HepG2 (cell line): ENCODE results near the gene EBF3. TPM values are rescaled to one million over a fixed set of nuclear protein-coding genes. Genes with fewer than 3 reads are reported as not detected.

Source experiments
- ATAC-seq: fragments of 200-7000 bp; cut with Tn5 transposase; 3 replicates; pipeline ENCODE4 v1.9.1; 2020; ENCODE audit warnings: mild to moderate bottlenecking, moderate library complexity
- BruUV-seq: library from RNA; stranded (reverse); fragments of 400-500 nt; replicated peaks from 2 replicates; lab custom pipeline; 2021; lab: Mats Ljungman, UMichigan
- CTCF ChIA-PET: fragments of 300-600 bp; formaldehyde crosslinking; extraction: SDS; loops from one replicate; lab custom pipeline; 2021; ENCODE audit warnings: low total read pairs, inconsistent platforms, low intra/inter-chr PET ratio; lab: Yijun Ruan, JAX
- POLR2A ChIA-PET: fragments of 350-600 bp; sonication (Branson Sonifier 250); formaldehyde crosslinking; loops from one replicate; lab custom pipeline; 2020; ENCODE audit warnings: antibody characterized with exemption, inconsistent platforms; lab: Yijun Ruan, JAX
- DNase-seq: peaks from one replicate; pipeline ENCODE4 v3.0.0-alpha.2; 2015; ENCODE audit warnings: low spot score
- FAIRE-seq: peaks from 3 replicates; lab custom pipeline; 2011; peaks lifted over from hg19 to GRCh38; lab: Jason Lieb, UNC
- H2AFZ ChIP-seq: one replicate; pipeline ENCODE4 v1.6.1; 2011; ENCODE audit warnings: low read length, inconsistent platforms
- H3K27ac ChIP-seq: fragments of 300-600 bp; 3 replicates; pipeline ENCODE4 v1.8.0; 2011; ENCODE audit warnings: mixed run types, mild to moderate bottlenecking, mixed read lengths, low read length, inconsistent platforms; ENCODE audit not compliant: insufficient read depth; ENCODE audit errors: extremely low read length
- H3K27me3 ChIP-seq, 2 experiments: fragments of 200-600 bp in 1 of 2; 2 replicates in 1 of 2; 3 replicates in 1 of 2; pipeline versions ENCODE4 v1.6.0 to v1.8.0; 2011; ENCODE audit warnings: low read length in 2 of 2, mild to moderate bottlenecking in 2 of 2, moderate library complexity in 2 of 2, inconsistent platforms in 1 of 2; ENCODE audit not compliant: insufficient read depth in 2 of 2, control insufficient read depth in 1 of 2
- H3K36me3 ChIP-seq, 2 experiments: fragments of 200-600 bp in 1 of 2; replicated peaks in 1 of 2; 2 replicates in 1 of 2; 3 replicates in 1 of 2; pipeline versions ENCODE4 v1.5.1 to v1.8.0; 2011; ENCODE audit warnings: low read length in 2 of 2, inconsistent platforms in 1 of 2; ENCODE audit not compliant: insufficient read depth in 2 of 2, control insufficient read depth in 1 of 2
- H3K4me1 ChIP-seq: 2 replicates; pipeline ENCODE4 v1.5.1; 2012; ENCODE audit warnings: low read length, inconsistent platforms; ENCODE audit not compliant: insufficient read depth
- H3K4me2 ChIP-seq: 2 replicates; pipeline ENCODE4 v1.6.0; 2011; ENCODE audit warnings: low read depth, low read length, inconsistent platforms
- H3K4me3 ChIP-seq, 3 experiments: fragments of 200-600 bp in 1 of 3; sonication (generic), shearing (Covaris generic) in 1 of 3; replicated peaks in 1 of 3; 2 replicates each; pipeline ENCODE4 v1.5.1; 2011 to 2016; ENCODE audit warnings: low read length in 3 of 3, inconsistent platforms in 2 of 3, low read depth in 2 of 3, mild to moderate bottlenecking in 2 of 3, control low read depth in 1 of 3, mixed read lengths in 1 of 3; ENCODE audit not compliant: insufficient read depth in 1 of 3
- H3K79me2 ChIP-seq: one replicate; pipeline ENCODE4 v1.6.1; 2011; ENCODE audit warnings: low read length, inconsistent platforms; ENCODE audit not compliant: insufficient read depth
- H3K9ac ChIP-seq: 2 replicates; pipeline ENCODE4 v1.6.0; 2011; ENCODE audit warnings: mild to moderate bottlenecking, low read depth, low read length, inconsistent platforms; ENCODE audit not compliant: insufficient read depth
- H3K9me3 ChIP-seq: 2 replicates; pipeline ENCODE4 v1.5.1; 2012; ENCODE audit warnings: mild to moderate bottlenecking, low read length
- H4K20me1 ChIP-seq: 2 replicates; pipeline ENCODE4 v1.6.0; 2011; ENCODE audit warnings: inconsistent platforms, mild to moderate bottlenecking, low read length, moderate library complexity; ENCODE audit not compliant: insufficient read depth
- DR1 ChIP-seq: sonication (generic); formaldehyde crosslinking; IDR thresholded peaks from 2 replicates; pipeline ENCODE4 v1.8.0; 2021; ENCODE audit warnings: mild to moderate bottlenecking, missing genetic modification reagents, inconsistent platforms
- FLYWCH1 ChIP-seq: sonication (generic); formaldehyde crosslinking; IDR thresholded peaks from 2 replicates; pipeline ENCODE4 v1.8.1; 2023; ENCODE audit warnings: mild to moderate bottlenecking, missing genetic modification reagents
- HOXA3 ChIP-seq: sonication (generic); formaldehyde crosslinking; IDR thresholded peaks from 2 replicates; pipeline ENCODE4 v1.5.0; 2020; ENCODE audit warnings: missing genetic modification reagents
- KDM2A ChIP-seq: sonication (generic); formaldehyde crosslinking; IDR thresholded peaks from 2 replicates; pipeline ENCODE4 v1.4.0; 2020; ENCODE audit warnings: low read depth, missing genetic modification reagents, borderline replicate concordance
- MXD4 ChIP-seq: IDR thresholded peaks from 2 replicates; pipeline ENCODE4 v1.6.1; 2016; ENCODE audit warnings: mild to moderate bottlenecking, missing biosample characterization, missing genetic modification reagents
- NFYB ChIP-seq: sonication (generic); formaldehyde crosslinking; IDR thresholded peaks from 2 replicates; pipeline ENCODE4 v1.4.0; 2020; ENCODE audit warnings: missing genetic modification reagents
- POLR2AphosphoS5 ChIP-seq: IDR thresholded peaks from 2 replicates; pipeline ENCODE4 v1.6.1; 2012; ENCODE audit warnings: low read depth, low read length
- RBAK ChIP-seq: sonication (generic); formaldehyde crosslinking; IDR thresholded peaks from 2 replicates; pipeline ENCODE4 v1.5.1; 2020; ENCODE audit warnings: mild to moderate bottlenecking, missing genetic modification reagents
- RBM39 ChIP-seq: fragments of 200-400 bp; formaldehyde crosslinking; IDR thresholded peaks from one replicate; pipeline ENCODE4 v1.6.1; 2018; ENCODE audit warnings: antibody characterized with exemption, mild to moderate bottlenecking, low read depth, low read length; ENCODE audit not compliant: poor library complexity, severe bottlenecking
- RXRA ChIP-seq: sonication (generic); formaldehyde crosslinking; IDR thresholded peaks from 2 replicates; pipeline ENCODE4 v1.5.1; 2020; ENCODE audit warnings: missing genetic modification reagents
- SIX1 ChIP-seq: sonication (generic); formaldehyde crosslinking; IDR thresholded peaks from 2 replicates; pipeline ENCODE4 v1.4.0; 2020; ENCODE audit warnings: missing genetic modification reagents, borderline replicate concordance
- SPEN ChIP-seq: sonication (generic); formaldehyde crosslinking; IDR thresholded peaks from 2 replicates; pipeline ENCODE4 v1.5.1; 2020; ENCODE audit warnings: low read depth, mild to moderate bottlenecking, missing genetic modification reagents
- ZNF296 ChIP-seq: sonication (generic); formaldehyde crosslinking; conservative IDR thresholded peaks from 2 replicates; pipeline ENCODE4 v1.5.0; 2020; ENCODE audit warnings: mild to moderate bottlenecking, missing genetic modification reagents
- ZNF563 ChIP-seq: sonication (generic); formaldehyde crosslinking; IDR thresholded peaks from 2 replicates; pipeline ENCODE4 v1.8.0; 2022; ENCODE audit warnings: mild to moderate bottlenecking, moderate library complexity, missing genetic modification reagents
- ZNF841 ChIP-seq: sonication (generic); formaldehyde crosslinking; IDR thresholded peaks from 2 replicates; pipeline ENCODE4 v1.8.1; 2023; ENCODE audit warnings: missing genetic modification reagents, borderline replicate concordance
- WGBS: methylation state at CpG from one replicate; pipeline ENCODE4 v1.1.6; 2017; ENCODE audit warnings: low lambda C conversion rate; 5-methylcytosine and 5-hydroxymethylcytosine counted together
- in situ Hi-C: cut with HindIII; loops from 2 replicates; pipeline ENCODE4 v1.10.0; 2017; ENCODE audit warnings: low pct_unique_long_range_greater_than_20kb; ENCODE audit not compliant: extremely low pct_ligation_motif_present
- intact Hi-C: fragments of 100-400 bp; cut with micrococcal nuclease; formaldehyde crosslinking; loops from one replicate; pipeline ENCODE4 v1.10.0; 2022; ENCODE audit not compliant: unreplicated experiment
- polyA plus RNA-seq, 8 experiments: library from polyadenylated mRNA; depleted of rRNA in 3 of 8; stranded (reverse) in 7 of 8; unstranded in 1 of 8; fragments of >200 nt; fragmentation: Illumina TruSeq in 4 of 8; extraction: Trizol in 4 of 8; gene quantifications; 2 replicates each; pipeline versions ENCODE4 v1.2.1 to v1.2.3, GENCODE V29; 2011 to 2016; ENCODE audit warnings: low read depth in 4 of 8, missing spikeins in 1 of 8, mixed read lengths in 1 of 8; ENCODE audit not compliant: insufficient read depth in 1 of 8
- total RNA-seq, 5 experiments: library from RNA; depleted of rRNA; stranded (reverse); fragments of >200 nt; fragmentation: Illumina TruSeq; extraction: Trizol; gene quantifications; 2 replicates each; pipeline ENCODE4 v1.2.3, GENCODE V29; 2016; ENCODE audit warnings: low read depth in 1 of 5
- TF ChIP-seq, protein P1 (sequence below): sonication (generic); formaldehyde crosslinking; IDR thresholded peaks from 2 replicates; pipeline ENCODE4 v1.4.0; 2020; ENCODE audit warnings: missing genetic modification reagents

Gene EBF3
- total and polyA plus RNA-seq, 2 of the 13 experiments (the other 11 are each of a cell fraction or from before 2014, with no cell fraction given) = not detected

DNA sequence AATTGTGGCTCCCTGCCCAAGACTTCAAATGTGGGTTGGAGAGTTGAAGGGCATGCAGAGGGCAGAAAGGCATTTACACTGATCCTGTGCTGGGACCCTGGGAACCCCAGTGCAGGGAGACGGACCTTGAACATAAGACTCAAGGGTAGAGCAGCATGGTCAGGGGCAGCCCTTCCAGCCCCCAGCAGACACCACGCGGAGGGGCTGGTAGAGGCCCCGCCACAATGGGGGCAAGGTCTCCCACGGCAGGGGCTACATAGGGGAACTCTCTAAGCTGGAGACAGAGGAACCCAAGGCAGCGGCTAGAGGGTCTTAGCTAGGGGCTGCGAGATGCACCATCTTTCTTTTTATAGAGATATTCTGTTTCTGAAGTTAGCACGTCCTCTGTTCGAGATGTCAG lies 45.2 kb upstream of the EBF3 start:
- no peak overlapping the region for H3K27ac ChIP-seq
- no peaks in the 10 kb centered on the region for H3K36me3 ChIP-seq
- H3K4me1 ChIP-seq = no peaks in the 10 kb centered on the region
- DNase-seq (no peak), ATAC-seq (no peak), FAIRE-seq (no peak)
- H3K4me2 ChIP-seq = no peak overlapping the region
- no peaks in the 10 kb centered on the region for H3K79me2 ChIP-seq
- no peaks in the 10 kb centered on the region for H4K20me1 ChIP-seq
- in situ Hi-C loops = no loop called here
- no TSS peak for BruUV-seq
- CTCF ChIA-PET = no interaction called here
- intact Hi-C loops = no loop called here
- H3K4me3 ChIP-seq = no peak overlapping the region
- peaks cover 1 to 21% of the 10 kb centered on the region in 2 experiments; a peak in 4 of 5 replicates for H3K27me3 ChIP-seq
- TF ChIP-seq MXD4 (CRISPR knock-in tag) = no peak
- no peak for TF ChIP-seq POLR2AphosphoS5
- TF ChIP-seq, protein P1, sequence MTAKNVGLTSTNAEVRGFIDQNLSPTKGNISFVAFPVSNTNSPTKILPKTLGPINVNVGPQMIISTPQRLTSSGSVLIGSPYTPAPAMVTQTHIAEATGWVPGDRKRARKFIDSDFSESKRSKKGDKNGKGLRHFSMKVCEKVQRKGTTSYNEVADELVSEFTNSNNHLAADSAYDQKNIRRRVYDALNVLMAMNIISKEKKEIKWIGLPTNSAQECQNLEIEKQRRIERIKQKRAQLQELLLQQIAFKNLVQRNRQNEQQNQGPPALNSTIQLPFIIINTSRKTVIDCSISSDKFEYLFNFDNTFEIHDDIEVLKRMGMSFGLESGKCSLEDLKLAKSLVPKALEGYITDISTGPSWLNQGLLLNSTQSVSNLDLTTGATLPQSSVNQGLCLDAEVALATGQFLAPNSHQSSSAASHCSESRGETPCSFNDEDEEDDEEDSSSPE = no peak
- no peak for TF ChIP-seq ZNF563
- TF ChIP-seq ZNF841 (CRISPR knock-in tag) = no peak
- no peak for TF ChIP-seq RBM39
- TF ChIP-seq RXRA (CRISPR knock-in tag) = no peak
- TF ChIP-seq HOXA3 (CRISPR knock-in tag) = no peak
- TF ChIP-seq SIX1 (CRISPR knock-in tag) = no peak
- no peak for TF ChIP-seq NFYB (CRISPR knock-in tag)
- TF ChIP-seq SPEN = no peak
- no peak for TF ChIP-seq FLYWCH1
- no peak for TF ChIP-seq ZNF296 (CRISPR knock-in tag)
- TF ChIP-seq KDM2A (CRISPR knock-in tag) = no peak
- no peak for TF ChIP-seq RBAK (CRISPR knock-in tag)
- no peak for TF ChIP-seq DR1 (CRISPR knock-in tag)
- TF ChIP-seq, all 625 proteins: peak for 0
- Histone ChIP-seq H3K9me3 (no peaks in the 10 kb centered on the region), H3K9ac (no peak overlapping the region), H2AFZ (no peak overlapping the region)
- POLR2A ChIA-PET = no interaction called here
- WGBS = 20% methylated on average over 9 of the region's 9 CpGs
